Dermis blood vessel endothelial cell (primary cell): ENCODE data around the gene NOP9. TPM values are rescaled to one million over a fixed set of nuclear protein-coding genes. Genes with fewer than 3 reads are reported as not detected.
A peak's percentile ranks its signal among the peaks of the same experiment; 100 is the strongest.
"Not testable (repeated sequence)": the region's sequence is repeated elsewhere in the genome, so short reads cannot be mapped to it uniquely, and the experiment has no call there.

Source experiments
- DNase-seq: peaks from one replicate; pipeline ENCODE4 v3.0.0; 2010
- total RNA-seq: library from RNA; depleted of rRNA; stranded (reverse); fragments of >200 nt; gene quantifications from 2 replicates; pipeline ENCODE4 v1.2.3, GENCODE V29; 2014

NOP9 gene
- total RNA-seq, 1 donor from 2014 or later: 30.1 TPM

DNA sequence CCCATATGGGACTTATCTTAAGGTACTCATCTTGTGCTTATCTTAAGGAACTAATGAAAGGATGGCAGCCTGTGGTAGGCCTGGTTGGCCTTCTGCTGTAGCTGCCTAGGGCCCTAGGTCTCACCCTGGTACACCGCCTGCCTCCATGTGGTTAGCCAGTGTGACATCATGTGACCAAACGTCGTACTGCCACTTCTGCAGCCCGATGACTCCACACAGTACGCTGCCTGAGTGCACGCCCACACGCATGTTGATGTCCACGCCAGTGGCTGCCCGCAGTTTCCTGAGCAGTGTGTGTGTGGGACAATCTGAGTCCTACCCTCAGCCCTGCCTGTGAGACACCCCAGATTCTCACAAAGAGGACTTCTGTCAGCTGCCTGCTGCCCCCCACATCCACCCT is 30.1 kb downstream of the NOP9 start:
- DNase-seq: no peak

DNA sequence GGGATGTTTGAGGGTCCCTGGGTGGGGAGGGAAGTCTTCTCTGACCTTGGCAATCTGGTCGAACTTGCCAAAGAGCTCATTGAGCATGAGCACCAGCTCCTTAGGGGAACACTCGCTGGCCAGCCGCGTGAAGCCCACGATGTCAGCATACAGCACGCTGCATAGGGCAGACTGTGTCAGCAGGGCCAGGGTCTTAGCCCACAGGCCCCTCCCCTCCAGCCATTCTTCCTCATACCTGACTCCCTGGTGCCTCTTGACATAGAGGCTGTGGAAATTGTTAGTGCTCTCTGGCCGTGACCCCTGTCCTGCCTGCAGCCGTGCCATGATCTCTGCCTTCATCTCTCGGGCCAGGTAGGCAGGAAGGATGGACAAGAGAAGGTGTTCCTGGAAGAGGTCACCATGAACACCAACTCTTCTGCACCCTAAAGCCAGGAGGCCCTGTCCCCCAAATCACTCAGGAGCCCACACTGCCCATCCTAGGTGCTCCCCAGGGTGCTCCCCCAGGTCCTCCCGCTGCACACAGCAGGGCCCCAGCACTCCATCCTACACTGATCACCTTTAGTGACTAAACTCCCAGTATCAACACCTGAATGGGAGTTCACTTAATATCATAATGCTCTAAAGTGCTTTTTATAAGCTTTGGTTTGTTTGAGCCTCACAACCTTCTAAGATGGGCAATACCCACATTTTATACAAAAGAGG is 31.5 kb downstream of the NOP9 start:
- DNase-seq: no peak

DNA sequence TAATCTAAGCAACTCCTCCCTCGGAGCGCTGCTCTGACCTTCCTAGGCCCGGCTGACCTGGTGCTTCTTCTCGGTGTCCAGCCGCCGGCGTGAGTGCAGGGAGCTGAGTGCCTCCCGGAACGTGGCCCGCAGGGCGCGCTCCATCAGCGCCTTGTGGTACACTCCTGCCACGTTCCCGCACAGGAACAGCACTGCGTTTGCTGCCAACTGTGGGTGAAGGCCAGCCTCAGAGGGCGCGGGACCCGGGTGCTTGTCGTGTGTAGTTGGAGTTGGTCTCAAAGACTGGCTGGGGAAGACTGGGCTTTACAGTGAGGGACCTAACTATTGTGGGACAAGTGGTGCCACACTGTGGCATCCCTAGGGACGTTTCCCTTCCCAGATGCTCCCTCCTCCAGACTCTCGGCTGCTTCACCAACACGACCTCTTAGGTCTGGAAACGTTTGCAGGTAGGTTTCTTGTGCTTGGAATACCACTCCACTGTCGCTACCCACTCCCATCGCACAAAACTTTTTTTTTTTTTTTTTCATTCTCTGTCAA is 32.1 kb downstream of the NOP9 start:
- DNase-seq: no peak

DNA sequence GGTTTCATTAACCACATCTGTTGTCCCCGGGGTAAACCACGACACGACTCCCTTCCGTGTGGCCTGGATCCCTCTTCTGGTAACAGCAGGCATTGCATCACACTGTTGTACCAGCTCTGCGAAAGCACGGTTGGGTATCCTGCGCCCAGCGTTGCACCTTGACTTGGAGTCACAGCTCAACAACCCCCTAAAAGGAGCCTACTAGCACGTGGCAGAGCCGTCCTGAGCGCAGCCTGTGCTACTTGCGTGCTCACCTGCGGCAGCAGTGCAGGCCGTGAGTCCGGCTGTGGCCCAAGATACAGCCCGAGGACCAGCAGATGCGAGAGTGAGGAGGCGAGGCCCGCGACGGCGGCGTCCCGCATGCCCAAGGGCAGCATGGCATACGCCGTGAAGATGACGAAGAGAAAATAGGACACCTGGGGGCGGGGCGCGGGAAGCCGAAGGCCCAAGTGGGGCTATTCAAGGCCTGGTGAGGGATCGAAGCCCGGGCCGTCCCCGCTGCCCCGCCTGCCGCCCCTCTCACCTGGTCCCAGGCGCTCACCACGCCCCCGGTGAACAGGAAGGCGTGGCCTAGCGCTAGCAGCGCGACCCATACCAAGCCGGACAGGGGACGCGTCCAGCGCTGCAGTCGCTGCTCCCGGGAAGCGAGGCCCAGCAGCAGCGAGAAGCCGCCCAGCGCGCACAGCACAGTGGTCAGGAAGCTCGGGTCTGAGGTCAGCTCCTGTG is 32.8 kb downstream of the NOP9 start:
- peak; percentile 73 for DNase-seq

DNA sequence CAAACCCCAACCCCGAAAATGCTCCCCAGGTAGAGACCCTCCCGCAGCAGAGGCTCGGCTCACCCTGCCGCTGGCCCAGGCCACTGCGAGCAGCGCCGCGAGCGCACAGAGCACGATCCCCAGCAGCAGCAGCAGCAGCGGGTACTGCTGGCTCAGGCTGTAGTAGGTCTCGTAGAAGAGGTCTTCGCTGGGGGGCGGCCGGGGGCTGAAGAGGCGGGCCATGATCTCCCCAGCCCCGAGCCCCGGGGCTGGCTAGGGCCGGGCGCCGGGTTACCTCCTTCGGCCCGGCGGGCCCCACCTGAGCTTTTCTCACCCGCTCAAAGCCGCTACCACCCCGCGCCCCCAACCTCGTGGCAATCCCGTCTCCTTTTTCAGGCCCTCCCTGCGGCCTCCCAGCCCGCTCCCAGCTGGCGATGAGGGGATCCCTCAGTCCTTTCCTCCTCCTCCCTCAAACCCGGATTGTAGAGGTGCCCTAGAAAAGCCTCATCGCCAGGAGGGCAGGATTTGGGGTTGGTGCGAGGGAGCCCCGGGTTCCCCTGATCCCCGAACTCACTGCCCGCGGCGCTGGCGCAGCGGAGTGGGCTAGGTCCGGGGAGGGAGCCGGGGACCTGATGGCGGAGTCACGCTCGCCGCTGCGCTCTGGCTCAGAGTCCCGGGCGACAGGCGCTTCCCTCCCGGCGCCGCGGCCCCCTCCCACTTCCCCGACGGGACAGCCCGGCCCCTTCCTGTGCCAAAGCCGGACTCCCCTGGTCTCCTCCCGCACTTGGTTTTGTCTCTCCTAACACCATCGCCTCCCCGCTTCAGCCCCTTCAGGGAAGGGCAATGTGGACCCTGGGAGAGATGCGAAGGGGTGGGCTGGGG is 35.0 kb downstream of the NOP9 start, which contains the start of gene ADCY4:
ADCY4 (minus strand) TSS at position 641 of the 861 bp plus-strand sequence; CDS start at position 222, 419 bp downstream.
- DNase-seq: peak; percentile 61

DNA sequence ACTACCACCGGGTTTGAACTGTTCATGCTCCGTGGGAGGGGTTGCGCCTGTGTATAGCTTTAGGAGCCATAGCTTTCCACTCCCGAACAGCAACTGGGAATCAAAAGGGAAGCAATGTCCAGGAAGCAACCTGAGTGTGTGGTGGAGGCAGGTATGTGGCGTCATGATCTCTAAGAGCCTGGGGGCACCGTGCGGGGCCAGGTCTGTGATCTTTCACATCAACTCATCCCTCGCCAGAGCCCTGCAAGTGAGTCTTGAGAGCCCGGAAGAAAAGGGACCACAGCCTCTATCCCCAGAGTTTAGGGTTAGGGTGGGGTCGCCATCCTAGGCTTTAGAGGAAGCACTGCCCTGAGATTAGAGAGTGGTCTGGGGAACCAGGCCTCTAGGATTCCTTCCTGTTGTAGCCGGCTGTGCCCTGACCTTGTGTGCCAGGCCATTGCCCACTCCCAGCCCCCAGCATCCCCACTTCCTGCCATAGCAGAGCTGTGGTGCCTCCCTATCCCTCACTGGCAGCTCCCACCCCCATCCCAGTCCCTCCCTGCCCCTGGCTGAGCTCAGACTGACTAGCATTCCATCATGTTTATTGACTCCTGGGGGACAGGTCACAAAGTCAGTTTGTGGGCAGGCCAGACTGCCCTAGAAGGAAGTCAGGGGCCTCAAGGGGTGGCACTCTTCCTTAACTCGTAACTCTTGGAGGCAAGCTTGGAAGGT is 36.0 kb downstream of the NOP9 start:
- peak; percentile 47 for DNase-seq

DNA sequence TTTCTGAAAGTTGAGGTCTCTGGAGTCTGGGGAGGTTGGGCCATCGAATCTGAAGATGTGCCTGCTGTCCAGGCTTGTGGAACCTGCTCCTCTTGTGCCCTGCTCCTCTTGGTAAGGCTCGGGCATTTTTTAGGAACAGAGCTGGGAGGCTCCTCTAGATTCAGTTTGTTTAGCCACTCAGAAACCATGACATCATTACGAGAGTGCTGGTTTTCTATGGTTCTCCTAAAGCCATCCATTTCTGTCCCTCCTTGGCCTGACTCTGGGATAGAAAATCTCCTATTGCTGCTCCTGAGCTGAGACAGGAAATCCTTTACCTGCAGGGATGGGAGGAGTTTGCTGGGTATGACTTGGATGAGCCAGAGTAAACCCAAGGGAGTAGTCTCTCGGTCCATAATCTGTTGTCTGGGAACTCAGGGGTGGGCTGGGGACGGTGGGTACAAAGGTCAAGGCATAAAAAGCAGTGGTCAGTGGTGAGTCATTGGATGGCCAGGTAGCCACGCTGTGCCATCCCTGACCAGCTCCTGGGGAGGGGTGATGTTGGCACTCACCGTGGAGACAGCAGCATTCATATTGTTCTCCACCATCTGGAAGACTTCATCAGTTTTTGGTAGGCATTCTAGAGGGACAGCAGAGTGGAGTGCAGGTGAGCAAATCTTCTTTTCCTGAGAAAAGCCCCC is 37.6 kb downstream of the NOP9 start:
- DNase-seq: no peak

DNA sequence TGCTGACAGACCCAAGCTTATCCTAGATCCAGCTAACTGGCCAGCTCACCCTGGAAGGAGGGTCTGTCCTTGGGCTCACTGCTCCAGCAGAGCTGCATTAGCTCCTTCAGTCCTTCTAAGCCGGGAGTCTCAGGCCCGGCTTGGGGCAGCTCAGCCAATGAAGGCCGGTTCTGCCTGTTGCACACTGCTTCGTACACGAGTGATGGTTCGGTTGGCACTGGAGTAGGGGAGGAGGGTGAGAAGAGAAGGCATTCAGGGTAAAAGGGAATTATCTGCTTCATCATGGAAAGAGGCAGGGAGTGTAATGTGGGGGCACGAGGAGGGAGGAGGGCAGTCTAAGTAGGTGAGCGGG is 38.1 kb downstream of the NOP9 start:
- no peak for DNase-seq

DNA sequence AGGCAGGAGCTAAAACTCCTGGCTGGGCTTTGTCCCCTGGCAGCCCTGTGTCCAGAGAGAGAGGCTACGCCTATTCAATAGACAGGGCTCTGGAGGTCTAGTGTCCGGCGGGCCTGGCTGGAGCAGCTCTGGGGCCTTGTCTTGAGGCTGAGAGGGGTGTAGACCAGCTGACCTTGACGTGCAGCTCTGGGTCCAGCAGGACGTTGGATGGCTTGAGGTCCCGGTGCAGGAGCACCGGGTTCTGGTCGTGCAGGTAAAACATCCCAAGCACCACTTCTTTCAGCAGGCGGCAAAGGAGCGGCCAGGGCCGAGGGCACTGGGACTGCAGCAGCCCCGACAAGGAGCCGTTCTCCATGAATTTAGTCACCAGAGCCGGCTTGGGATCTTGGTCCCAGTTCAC is 39.2 kb downstream of the NOP9 start:
- DNase-seq: no peak

DNA sequence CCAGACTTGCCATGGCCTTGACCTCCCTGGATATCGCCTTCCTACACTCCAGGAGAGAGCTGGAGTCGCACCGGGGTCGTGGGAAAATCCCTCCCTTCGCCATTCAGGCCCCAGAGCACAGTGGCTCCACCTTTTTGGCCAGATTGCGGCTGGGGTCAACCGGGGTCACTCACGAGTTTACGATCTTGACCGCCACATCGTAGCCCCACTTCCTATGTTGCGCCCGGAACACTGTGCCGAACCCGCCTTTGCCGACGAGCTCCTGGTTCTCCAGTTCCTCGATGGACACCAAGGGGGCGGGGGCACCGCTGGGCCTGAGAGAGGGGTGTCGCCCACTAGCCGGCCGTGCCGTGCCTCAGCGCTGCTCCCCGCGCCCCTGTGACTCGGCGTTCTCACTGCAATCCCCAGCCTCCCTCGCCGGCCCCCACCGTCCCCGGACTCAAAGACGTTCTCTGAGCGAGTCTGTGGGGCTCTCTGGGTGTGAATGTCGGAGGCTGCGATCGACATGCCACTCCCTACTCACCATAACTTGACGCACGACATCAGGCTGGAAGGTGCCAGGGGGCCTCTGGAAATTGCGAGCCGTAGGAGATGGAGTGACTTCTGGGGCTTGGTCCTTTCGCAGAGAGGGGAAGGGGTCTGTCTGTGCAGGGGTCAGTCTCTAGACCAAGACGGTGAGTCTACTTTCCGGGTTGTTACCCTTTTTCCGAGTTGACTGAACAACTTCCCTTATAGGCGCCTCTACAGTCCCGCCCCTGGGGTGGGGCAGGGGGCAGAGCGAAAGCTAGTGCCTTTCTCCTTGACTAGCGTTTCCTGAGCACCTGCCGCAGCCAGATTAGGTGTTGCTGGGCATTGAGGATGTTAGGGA is 39.9 kb downstream of the NOP9 start, which contains the start of gene RIPK3:
RIPK3 (minus strand) TSS at position 708 of the 868 bp plus-strand sequence; CDS start at position 543, 165 bp downstream.
- DNase-seq: peak; percentile 32

DNA sequence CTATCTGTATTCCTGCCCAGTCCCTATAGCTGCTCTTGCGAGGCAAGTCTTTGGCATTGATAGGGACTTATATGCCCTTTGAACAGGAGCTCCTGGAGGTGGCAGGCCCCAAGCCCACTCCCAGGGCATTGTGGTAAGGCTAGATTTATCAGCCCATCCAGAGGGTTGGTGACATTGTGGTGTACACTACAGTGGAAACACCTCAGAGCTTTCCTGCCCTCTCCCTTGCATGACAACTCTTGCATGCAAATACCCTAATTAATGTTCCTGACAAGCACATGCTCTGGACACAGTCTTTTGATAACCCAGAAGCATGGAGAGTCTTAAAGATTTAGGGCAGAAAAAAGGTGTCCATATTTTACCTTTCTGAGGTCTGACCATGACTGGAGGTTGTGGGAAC is 41.0 kb downstream of the NOP9 start:
- DNase-seq: no peak

DNA sequence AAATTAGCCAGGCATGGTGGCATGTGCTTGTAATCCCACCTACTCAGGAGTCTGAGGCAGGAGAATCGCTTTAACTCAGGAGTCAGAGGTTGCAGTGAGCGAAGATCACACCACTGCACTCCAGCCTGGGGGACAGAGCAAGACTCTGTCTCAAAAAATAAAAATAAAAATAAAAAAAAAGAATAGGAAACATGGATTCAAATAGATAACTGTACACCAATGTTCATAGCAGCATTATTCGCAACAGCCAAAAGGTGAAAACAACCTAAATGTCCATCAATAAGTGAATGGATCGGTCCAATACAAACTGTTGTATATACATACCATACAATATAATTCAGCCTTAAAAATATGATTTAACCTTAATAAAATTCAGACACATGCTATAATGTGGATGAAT is 43.2 kb downstream of the NOP9 start:
- no peak for DNase-seq

DNA sequence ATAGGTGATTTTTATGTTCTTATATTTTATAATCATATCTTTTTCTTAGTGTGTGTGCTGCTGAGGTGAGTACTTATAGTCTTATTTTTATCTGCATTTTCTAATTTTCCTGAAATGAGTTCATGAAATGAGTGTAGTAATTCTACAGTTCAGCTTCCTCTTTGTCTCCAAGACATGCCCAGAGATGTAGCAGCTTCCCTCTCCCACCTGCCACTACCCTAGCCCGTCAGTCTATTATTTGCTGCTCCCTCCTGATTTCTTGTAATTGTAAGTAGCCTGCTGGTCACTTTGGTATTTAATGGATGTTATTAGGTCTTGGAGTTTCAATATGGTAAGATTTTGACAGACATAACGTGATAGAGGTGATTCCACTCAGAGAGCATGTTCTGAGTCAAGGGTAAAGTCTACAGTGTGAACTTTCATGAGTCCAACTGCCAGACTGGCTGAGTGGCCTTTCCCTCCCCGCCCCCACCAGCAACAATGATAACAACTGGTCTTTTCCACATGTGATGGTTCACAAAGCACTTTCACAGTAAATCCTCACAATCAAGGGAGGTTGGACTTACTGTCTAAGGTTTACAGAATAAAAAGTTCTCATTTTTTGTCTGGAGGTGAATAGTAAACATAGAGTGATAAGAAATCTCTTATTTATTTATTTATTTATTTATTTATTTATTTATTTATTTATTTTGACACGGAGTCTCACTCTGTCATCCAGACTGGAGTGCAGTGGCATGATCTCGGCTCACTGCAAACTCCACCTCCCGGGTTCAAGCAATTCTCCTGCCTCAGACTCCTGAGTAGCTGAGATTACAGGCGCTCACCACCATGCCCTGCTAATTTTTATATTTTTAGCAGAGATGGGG is 44.4 kb downstream of the NOP9 start:
- no peak for DNase-seq

DNA sequence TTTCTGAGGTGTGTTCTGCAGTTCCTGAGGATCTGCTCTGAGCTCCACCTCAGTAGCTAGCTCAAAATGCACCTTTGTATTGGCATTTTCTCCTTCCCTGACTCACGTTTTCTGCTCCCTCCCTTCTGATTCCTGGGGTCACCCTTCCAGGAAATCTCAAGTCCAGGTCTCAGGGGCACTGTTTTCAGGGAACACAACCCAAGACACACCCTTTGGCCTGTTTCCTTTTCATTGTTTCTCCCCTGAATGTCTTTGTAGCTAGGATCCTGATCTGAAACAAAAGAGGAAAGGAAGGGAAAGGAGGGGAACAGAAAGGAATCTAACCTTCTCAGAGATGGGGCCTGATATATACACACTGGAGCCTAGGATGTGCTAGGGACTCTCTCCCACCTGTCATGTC is 47.5 kb downstream of the NOP9 start:
- DNase-seq: no peak

DNA sequence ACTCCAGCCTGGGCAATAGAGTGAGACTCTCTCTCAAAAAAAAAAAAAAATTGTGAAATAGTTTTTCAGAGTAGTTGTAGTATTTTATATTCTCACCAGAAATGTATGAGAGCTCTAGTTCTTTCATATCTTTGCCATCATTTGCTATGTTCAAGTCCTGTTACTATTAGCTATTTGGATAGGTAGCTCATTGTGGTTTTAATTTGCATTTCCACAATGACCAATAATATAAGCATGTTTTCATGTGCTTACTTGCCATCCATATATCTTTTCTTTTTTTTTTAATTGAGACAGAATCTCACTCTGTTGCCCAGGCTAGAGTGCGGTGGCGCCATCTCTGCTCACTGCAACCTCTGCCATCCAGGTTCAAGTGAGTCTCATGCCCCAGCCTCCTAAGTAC is 48.5 kb downstream of the NOP9 start:
- no peak for DNase-seq

DNA sequence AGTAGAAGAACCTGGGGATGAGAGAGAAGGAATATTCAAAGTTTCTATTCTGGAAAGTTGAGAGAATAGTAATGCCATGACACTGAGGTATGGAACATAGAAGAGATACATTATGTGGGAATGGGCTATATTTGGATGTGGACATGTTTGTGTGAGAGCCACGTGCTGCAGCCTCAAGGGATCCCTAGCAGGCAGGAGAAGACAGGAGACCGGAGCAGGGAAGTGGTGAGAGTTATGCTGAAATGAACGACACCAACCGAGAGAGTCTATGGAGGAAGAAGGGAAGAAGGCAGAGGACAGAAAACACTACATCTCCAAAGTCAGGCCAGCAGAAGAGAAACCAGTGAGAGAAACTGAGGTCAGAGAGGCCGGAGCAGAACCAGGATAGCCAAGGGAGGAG is 50.1 kb downstream of the NOP9 start:
- DNase-seq: no peak

DNA sequence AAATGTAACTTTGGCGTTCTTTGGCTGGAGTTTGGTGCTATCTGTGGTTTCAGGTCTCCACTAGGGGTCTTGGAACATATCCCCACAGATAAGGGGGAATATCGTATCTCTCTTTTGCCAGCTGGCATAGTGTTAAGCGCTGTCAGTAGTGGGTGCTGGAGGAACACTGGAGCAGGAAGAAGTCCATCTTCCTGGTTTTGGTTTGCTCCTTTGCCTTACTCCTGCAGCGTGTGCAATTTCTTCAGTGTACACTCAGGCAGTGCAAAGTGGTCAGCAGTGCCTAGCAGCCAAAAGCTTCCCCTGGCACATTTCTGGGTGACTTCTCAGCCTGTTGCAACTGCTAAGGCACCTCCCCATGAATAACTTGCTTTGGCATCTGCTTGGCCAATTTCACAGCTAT is 51.9 kb downstream of the NOP9 start:
- peak; percentile 26 for DNase-seq

DNA sequence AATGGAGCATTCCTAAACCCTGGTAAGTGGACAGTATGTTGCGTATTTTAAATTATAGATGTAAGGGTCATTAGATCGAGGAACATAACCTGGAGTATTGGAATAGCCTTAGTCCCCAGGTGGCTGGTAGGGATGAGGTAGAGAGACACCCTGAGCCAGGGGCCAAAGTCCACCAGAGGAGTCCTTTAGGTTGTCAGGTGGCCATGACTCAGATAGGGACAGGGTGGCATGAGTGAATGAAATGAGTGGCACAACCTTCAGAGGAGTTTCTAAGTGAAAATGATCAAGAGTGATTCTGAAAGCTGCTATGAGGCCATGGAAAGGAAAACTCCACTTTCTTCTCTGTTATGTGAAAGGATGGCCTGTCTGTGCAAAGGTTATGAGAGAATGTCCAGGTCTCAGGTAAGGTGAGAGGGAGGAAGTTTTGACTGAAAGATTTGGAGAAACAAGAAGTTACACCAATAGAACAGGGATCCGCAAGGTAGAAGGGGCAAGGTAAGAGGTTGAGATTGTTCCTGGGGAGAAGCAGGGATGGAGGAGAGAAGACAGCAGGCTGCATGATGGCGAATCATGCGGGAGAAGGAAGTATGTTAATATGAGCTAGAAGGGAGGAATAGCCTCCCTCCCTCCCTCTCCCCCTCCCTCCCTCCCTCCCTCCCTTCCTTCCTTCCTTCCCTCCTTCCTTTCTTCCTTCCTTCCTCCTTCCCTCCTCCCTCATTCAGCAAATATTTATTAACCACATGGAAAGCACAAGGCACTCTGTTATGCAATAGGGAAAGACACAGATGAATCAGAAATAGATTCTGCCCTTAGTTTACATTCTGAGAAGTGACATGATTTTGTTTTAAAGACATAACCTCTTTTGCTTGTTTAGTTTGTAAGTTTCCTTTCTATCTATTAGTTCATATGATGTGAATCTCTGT is 54.2 kb downstream of the NOP9 start:
- no peak for DNase-seq

DNA sequence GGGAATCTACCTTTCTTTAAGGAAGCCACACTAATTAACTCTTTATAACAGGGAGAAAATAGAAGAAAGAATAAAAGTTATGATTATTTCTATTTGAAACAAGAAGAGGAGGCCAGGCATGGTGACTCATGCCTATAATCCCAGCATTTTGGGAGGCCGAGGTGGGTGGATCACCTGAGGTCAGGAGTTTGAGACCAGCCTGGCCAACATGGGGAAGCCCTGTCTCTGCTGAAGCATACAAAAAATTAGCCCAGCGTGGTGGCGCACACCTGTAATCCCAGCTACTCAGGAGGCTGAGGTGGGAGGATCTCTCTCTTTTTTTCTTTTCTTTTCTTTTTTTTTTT is 54.8 kb downstream of the NOP9 start:
- DNase-seq: not testable (repeated sequence)
